ENCODE measurements around the gene MBOAT2. TPM values are rescaled to one million over a fixed set of nuclear protein-coding genes. Genes with fewer than 3 reads are reported as not detected.

MBOAT2 gene
- total and polyA plus RNA-seq, 7 donors = 8.4 to 43.5 (median 15.3) TPM

DNA sequence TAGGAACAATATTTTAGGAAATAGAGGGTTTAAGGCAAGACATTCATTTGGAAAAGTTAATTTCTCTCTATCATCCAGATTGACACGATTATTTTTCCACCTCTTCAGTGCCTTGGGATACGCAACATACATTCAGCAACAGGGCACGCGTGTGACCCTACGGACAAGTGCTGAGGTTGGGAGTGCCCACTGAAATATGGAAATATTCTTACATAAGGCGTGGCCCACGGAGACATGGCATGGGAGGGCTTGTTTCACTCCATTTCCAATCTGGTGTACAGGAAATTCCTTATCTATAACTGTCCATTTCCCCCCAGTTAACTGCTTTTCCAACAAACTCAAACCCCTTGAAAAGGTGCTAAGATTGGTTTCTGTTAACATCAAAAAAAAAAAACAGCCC is 145.2 kb downstream of the MBOAT2 start:
- Histone ChIP-seq H3K4me1 (no peaks in the 10 kb centered on the region), H3K27ac (no peak overlapping the region), H3K36me3 (no peaks in the 10 kb centered on the region), H3K9me3 (no peaks in the 10 kb centered on the region), H3K27me3 (no peaks in the 10 kb centered on the region), H3K4me3 (no peak overlapping the region)
- WGBS, 2 donors = 93 to 94% methylated on average over 7 of the region's 7 CpGs
- no peak for DNase-seq
- no peak for TF ChIP-seq POLR2AphosphoS5 (IDR thresholded peaks at IDR 0.05)
- intact Hi-C loops (cut with DNase I) = no loop called here

DNA sequence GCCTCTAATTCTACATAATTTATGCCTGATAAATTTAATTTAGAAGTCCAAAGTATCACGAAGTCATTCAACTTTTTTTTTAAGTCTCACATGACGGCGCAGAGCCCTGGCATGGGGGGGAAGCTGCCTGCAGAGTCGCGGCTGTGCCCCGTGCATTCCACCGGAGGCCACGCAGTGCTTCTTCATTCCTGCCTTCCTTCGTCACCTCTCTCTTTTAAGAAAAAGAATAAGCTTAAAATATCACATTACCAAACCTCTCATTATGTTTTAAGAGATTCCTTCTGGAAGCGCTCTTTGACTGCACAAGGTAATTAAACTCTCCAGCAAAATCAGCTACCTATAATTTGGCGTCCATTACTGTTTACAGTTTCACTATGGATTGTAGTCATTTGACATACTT is 145.8 kb downstream of the MBOAT2 start:
- Histone ChIP-seq H3K27me3 (no peaks in the 10 kb centered on the region), H3K4me1 (no peaks in the 10 kb centered on the region), H3K9me3 (no peaks in the 10 kb centered on the region), H3K27ac (no peak overlapping the region), H3K36me3 (no peaks in the 10 kb centered on the region), H3K4me3 (no peak overlapping the region)
- WGBS, 2 donors = 94 to 96% methylated on average over 11 of the region's 11 CpGs
- no peak for DNase-seq
- intact Hi-C loops (cut with DNase I) = no loop called here
- TF ChIP-seq, protein P1, sequence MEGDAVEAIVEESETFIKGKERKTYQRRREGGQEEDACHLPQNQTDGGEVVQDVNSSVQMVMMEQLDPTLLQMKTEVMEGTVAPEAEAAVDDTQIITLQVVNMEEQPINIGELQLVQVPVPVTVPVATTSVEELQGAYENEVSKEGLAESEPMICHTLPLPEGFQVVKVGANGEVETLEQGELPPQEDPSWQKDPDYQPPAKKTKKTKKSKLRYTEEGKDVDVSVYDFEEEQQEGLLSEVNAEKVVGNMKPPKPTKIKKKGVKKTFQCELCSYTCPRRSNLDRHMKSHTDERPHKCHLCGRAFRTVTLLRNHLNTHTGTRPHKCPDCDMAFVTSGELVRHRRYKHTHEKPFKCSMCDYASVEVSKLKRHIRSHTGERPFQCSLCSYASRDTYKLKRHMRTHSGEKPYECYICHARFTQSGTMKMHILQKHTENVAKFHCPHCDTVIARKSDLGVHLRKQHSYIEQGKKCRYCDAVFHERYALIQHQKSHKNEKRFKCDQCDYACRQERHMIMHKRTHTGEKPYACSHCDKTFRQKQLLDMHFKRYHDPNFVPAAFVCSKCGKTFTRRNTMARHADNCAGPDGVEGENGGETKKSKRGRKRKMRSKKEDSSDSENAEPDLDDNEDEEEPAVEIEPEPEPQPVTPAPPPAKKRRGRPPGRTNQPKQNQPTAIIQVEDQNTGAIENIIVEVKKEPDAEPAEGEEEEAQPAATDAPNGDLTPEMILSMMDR (IDR thresholded peaks at IDR 0.05) = no peak
- no peak for TF ChIP-seq POLR2A (IDR thresholded peaks at IDR 0.05)
- no peak for TF ChIP-seq POLR2AphosphoS5 (IDR thresholded peaks at IDR 0.05)
- no peak for TF ChIP-seq EP300 (IDR thresholded peaks at IDR 0.05)

DNA sequence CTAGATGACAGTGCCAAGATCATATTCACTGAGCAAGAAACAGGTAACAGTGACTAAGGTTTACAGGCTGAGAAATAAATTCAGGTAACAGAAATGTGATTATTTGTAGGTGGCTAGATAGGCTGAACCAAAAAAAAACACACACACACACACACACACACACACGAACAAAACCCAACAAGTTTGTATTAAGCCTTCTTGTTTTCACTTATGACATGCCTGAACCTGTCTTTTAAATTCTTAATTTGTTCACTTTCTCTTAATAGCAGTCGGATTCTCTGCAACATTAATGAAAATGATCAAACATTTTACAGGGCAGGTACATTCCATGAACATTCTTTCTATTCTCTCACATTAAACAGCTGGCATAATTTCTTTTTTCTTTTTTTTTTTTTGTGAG is 147.3 kb downstream of the MBOAT2 start:
- 94% methylated on average over 2 of the region's 2 CpGs for WGBS, 2 donors
- intact Hi-C loops (cut with DNase I) = no loop called here
- no peak for TF ChIP-seq POLR2AphosphoS5 (IDR thresholded peaks at IDR 0.05)
- no peak for TF ChIP-seq POLR2A (IDR thresholded peaks at IDR 0.05)
- TF ChIP-seq EP300 (IDR thresholded peaks at IDR 0.05) = no peak
- TF ChIP-seq, protein P1 (IDR thresholded peaks at IDR 0.05) = no peak
- H3K9me3 ChIP-seq = no peaks in the 10 kb centered on the region
- DNase-seq = no peak
- H3K27ac ChIP-seq = no peak overlapping the region
- no peaks in the 10 kb centered on the region for H3K4me1 ChIP-seq
- H3K36me3 ChIP-seq = no peaks in the 10 kb centered on the region
- H3K4me3 ChIP-seq = no peak overlapping the region
- H3K27me3 ChIP-seq = no peaks in the 10 kb centered on the region

DNA sequence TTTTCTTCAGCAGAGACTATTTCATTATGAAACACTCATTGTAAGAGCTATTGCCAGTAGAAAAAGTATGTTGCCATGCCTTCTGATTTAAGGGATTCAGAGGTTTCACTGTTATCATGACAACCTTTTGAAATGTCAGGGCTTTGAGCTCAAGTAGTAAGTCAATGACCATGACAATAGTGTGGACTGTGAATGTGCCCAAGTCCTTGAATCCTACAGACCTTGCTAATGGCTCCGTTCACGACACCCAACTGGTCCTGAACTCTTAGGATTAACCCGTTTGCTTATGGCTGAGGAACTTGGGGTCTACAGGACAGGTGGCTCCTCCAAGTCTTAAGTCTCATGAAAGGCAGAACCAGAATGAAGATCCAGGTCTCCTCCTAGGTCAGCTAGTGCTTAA is 148.5 kb downstream of the MBOAT2 start:
- intact Hi-C loops (cut with DNase I) = no loop called here
- no peaks in the 10 kb centered on the region for H3K4me1 ChIP-seq
- H3K27ac ChIP-seq = no peak overlapping the region
- WGBS, 2 donors = 95 to 97% methylated on average over 3 of the region's 3 CpGs
- TF ChIP-seq POLR2A (IDR thresholded peaks at IDR 0.05) (no peak), EP300 (IDR thresholded peaks at IDR 0.05) (no peak), POLR2AphosphoS5 (IDR thresholded peaks at IDR 0.05) (no peak)
- TF ChIP-seq, protein P1 (IDR thresholded peaks at IDR 0.05) = no peak
- no peaks in the 10 kb centered on the region for H3K27me3 ChIP-seq
- DNase-seq = no peak
- H3K36me3 ChIP-seq = no peaks in the 10 kb centered on the region
- H3K9me3 ChIP-seq = no peaks in the 10 kb centered on the region
- no peak overlapping the region for H3K4me3 ChIP-seq

DNA sequence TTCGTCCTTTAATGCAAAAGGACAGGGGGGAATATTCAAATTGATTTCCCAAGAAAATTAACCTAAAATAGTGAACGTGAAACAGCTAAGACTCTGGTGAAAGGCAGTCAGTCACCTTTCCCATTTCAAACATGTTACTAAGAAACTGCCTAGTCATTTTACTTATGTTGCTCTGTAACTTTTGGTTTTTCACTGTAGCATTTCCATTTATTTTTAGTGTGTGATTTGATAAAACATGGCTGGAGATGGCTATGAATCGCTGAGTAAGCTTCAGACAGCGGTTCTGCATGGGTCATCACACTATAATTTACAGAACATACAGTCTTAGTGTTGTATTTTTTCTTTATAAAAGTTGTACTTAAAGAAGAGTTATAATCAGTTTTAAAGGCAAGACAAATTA is 150.1 kb downstream of the MBOAT2 start:
- no peaks in the 10 kb centered on the region for H3K9me3 ChIP-seq
- no peak overlapping the region for H3K27ac ChIP-seq
- H3K4me3 ChIP-seq = no peak overlapping the region
- no peak for TF ChIP-seq POLR2A (IDR thresholded peaks at IDR 0.05)
- TF ChIP-seq POLR2AphosphoS5 (IDR thresholded peaks at IDR 0.05) = no peak
- TF ChIP-seq, protein P1 (IDR thresholded peaks at IDR 0.05) = no peak
- TF ChIP-seq EP300 (IDR thresholded peaks at IDR 0.05) = no peak
- H3K27me3 ChIP-seq = no peaks in the 10 kb centered on the region
- intact Hi-C loops (cut with DNase I) = no loop called here
- WGBS, 2 donors = 93 to 94% methylated on average over 4 of the region's 4 CpGs
- DNase-seq = no peak
- peaks cover 0 to under 1% (median 0%) of the 10 kb centered on the region in 4 donors for H3K4me1 ChIP-seq
- no peaks in the 10 kb centered on the region for H3K36me3 ChIP-seq
